GM23248 (cell line): ENCODE data around the gene NYAP2. TPM values are rescaled to one million over a fixed set of nuclear protein-coding genes. Genes with fewer than 3 reads are reported as not detected.

Source experiments
- DNase-seq: peaks from one replicate; pipeline ENCODE4 v3.0.0-alpha.2; 2015
- H2AFZ ChIP-seq: fragments of 200-600 bp; sonication (generic); 2 replicates; pipeline ENCODE4 v1.6.1; 2016; ENCODE audit warnings: antibody characterized with exemption
- H3F3A ChIP-seq: fragments of 200-600 bp; sonication (generic); 2 replicates; pipeline ENCODE4 v1.6.1; 2016; ENCODE audit warnings: mild to moderate bottlenecking, antibody characterized with exemption, mixed run types; ENCODE audit not compliant: insufficient read depth
- H3K27ac ChIP-seq: fragments of 200-600 bp; sonication (generic); 2 replicates; pipeline ENCODE4 v1.5.1; 2016; ENCODE audit warnings: mild to moderate bottlenecking
- H3K27me3 ChIP-seq: fragments of 200-600 bp; sonication (generic); replicated peaks from 2 replicates; pipeline ENCODE4 v1.6.1; 2016; ENCODE audit warnings: mild to moderate bottlenecking; ENCODE audit not compliant: insufficient read depth
- H3K36me3 ChIP-seq: fragments of 200-600 bp; sonication (generic); 2 replicates; pipeline ENCODE4 v1.6.1; 2016; ENCODE audit warnings: low read depth, mild to moderate bottlenecking
- H3K4me1 ChIP-seq: fragments of 200-600 bp; sonication (generic); 2 replicates; pipeline ENCODE4 v1.6.1; 2016; ENCODE audit warnings: mild to moderate bottlenecking; ENCODE audit not compliant: insufficient read depth
- H3K4me2 ChIP-seq: fragments of 200-600 bp; sonication (generic); one replicate; pipeline ENCODE4 v1.6.1; 2016; ENCODE audit warnings: mild to moderate bottlenecking; ENCODE audit not compliant: unreplicated experiment
- H3K4me3 ChIP-seq: fragments of 200-600 bp; sonication (generic); 2 replicates; pipeline ENCODE4 v1.5.1; 2016; ENCODE audit warnings: mild to moderate bottlenecking
- H3K79me2 ChIP-seq: fragments of 200-600 bp; sonication (generic); 2 replicates; pipeline ENCODE4 v1.6.1; 2016; ENCODE audit warnings: mild to moderate bottlenecking; ENCODE audit not compliant: insufficient read depth
- H3K9ac ChIP-seq: fragments of 200-600 bp; sonication (generic); 2 replicates; pipeline ENCODE4 v1.6.1; 2016; ENCODE audit warnings: mild to moderate bottlenecking
- H3K9me2 ChIP-seq: fragments of 200-600 bp; sonication (generic); 2 replicates; pipeline ENCODE4 v1.6.1; 2016; ENCODE audit warnings: mixed run types, mild to moderate bottlenecking, moderate library complexity; ENCODE audit not compliant: insufficient read depth
- H3K9me3 ChIP-seq: fragments of 200-600 bp; sonication (generic); one replicate; pipeline ENCODE4 v1.6.1; 2017; ENCODE audit warnings: low read depth
- H4K20me1 ChIP-seq: fragments of 200-600 bp; sonication (generic); 2 replicates; pipeline ENCODE4 v1.6.0; 2016; ENCODE audit not compliant: insufficient read depth
- EZH2 ChIP-seq: fragments of 200-600 bp; sonication (generic); IDR thresholded peaks from 2 replicates; pipeline ENCODE4 v1.6.1; 2018; ENCODE audit warnings: antibody characterized with exemption, mild to moderate bottlenecking; ENCODE audit not compliant: insufficient read depth, poor library complexity, severe bottlenecking
- EZH2phosphoT487 ChIP-seq: fragments of 200-600 bp; sonication (generic); IDR thresholded peaks from 2 replicates; pipeline ENCODE4 v1.6.1; 2018; ENCODE audit warnings: antibody characterized with exemption, moderate library complexity, mild to moderate bottlenecking, low read depth; ENCODE audit not compliant: insufficient read depth
- WGBS, 2 experiments: methylation state at CpG; one replicate each; pipeline ENCODE4 v1.1.6; 2015 to 2017; ENCODE audit warnings: low lambda C conversion rate in 2 of 2, low coverage in 1 of 2; ENCODE audit errors: missing lambda C conversion rate in 2 of 2; 5-methylcytosine and 5-hydroxymethylcytosine counted together
- in situ Hi-C: fragments of 300-500 bp; cut with MboI; formaldehyde crosslinking; loops from 2 replicates; pipeline ENCODE4 v1.15.0; 2020
- polyA plus RNA-seq: library from polyadenylated mRNA; unstranded; fragments of >200 nt; fragmentation: Nextera tagmentation; extraction: Ambion mirVana; gene quantifications from 2 replicates; pipeline ENCODE4 v1.2.1, GENCODE V29; 2016
- total RNA-seq: library from RNA; depleted of rRNA; stranded (reverse); fragments of >200 nt; shearing (Covaris generic); gene quantifications from 2 replicates; pipeline ENCODE4 v1.2.3, GENCODE V29; 2014

The NYAP2 gene
- total and polyA plus RNA-seq, 2 experiments from 2014 or later: not detected

GRCh38 chr2:225479386-225479785 is 79.9 kb downstream of the NYAP2 start:
- DNase-seq: no peak
- 2 to 5% methylated on average over 2 of the region's 2 CpGs for WGBS, 2 experiments
- in situ Hi-C loops: no loop called here

GRCh38 chr2:225484751-225485150 is 85.2 kb downstream of the NYAP2 start:
- Histone ChIP-seq H2AFZ (no peak overlapping the region), H3K27me3 (no peaks in the 10 kb centered on the region), H3F3A (no peaks in the 10 kb centered on the region), H3K27ac (no peak overlapping the region), H3K9me2 (no peaks in the 10 kb centered on the region), H3K9ac (no peak overlapping the region), H4K20me1 (no peaks in the 10 kb centered on the region), H3K79me2 (no peaks in the 10 kb centered on the region), H3K36me3 (no peaks in the 10 kb centered on the region), H3K9me3 (no peaks in the 10 kb centered on the region), H3K4me1 (no peaks in the 10 kb centered on the region), H3K4me3 (no peak overlapping the region), H3K4me2 (no peak overlapping the region)
- WGBS, 2 experiments: 17 to 21% methylated on average over 3 of the region's 3 CpGs
- TF ChIP-seq EZH2phosphoT487 (no peak), EZH2 (no peak)
- no peak for DNase-seq
- in situ Hi-C loops: no loop called here

More at GRCh38 chr2:225479386-225479785, 79.9 kb downstream of the NYAP2 start:
- Histone ChIP-seq H4K20me1 (no peaks in the 10 kb centered on the region), H3K9me3 (no peaks in the 10 kb centered on the region), H3K79me2 (no peaks in the 10 kb centered on the region), H3K4me2 (no peak overlapping the region), H3K4me1 (no peaks in the 10 kb centered on the region), H3K27ac (no peak overlapping the region), H2AFZ (no peak overlapping the region), H3K9ac (no peak overlapping the region), H3K27me3 (no peaks in the 10 kb centered on the region), H3F3A (no peaks in the 10 kb centered on the region), H3K9me2 (no peaks in the 10 kb centered on the region), H3K4me3 (no peak overlapping the region), H3K36me3 (no peaks in the 10 kb centered on the region)
- TF ChIP-seq EZH2 (no peak), EZH2phosphoT487 (no peak)

DNA sequence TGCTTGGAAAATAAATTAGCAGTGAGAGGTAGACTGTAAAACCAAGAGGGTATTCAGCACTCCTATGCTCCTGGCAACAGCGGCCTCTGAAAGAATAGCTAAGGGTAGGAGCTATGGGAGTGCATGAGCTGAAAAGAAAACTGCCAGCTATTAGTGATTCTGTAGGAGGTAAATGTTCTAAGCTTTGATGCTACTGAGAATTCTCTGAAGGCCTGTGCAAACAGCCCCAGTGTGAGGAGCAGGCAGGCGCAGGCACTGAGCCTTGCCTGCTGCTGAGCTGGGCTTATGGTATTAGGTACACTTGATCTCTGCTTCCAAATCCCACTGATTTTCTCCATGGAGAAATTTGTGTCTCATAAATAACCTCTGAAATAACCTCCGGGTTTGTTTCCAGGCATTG is 86.7 kb downstream of the NYAP2 start:
- H4K20me1 ChIP-seq: no peaks in the 10 kb centered on the region
- no peaks in the 10 kb centered on the region for H3K79me2 ChIP-seq
- no peak overlapping the region for H3K27ac ChIP-seq
- no peak overlapping the region for H3K9ac ChIP-seq
- H3K36me3 ChIP-seq: no peaks in the 10 kb centered on the region
- H3K4me2 ChIP-seq: no peak overlapping the region
- no peaks in the 10 kb centered on the region for H3K27me3 ChIP-seq
- TF ChIP-seq EZH2phosphoT487 (no peak), EZH2 (no peak)
- no peaks in the 10 kb centered on the region for H3K9me2 ChIP-seq
- H3K9me3 ChIP-seq: no peaks in the 10 kb centered on the region
- no peak overlapping the region for H3K4me3 ChIP-seq
- no peaks in the 10 kb centered on the region for H3K4me1 ChIP-seq
- in situ Hi-C loops: no loop called here
- H2AFZ ChIP-seq: no peak overlapping the region
- H3F3A ChIP-seq: no peaks in the 10 kb centered on the region
- DNase-seq: no peak
- 50 to 58% methylated on average over 3 of the region's 3 CpGs for WGBS, 2 experiments

DNA sequence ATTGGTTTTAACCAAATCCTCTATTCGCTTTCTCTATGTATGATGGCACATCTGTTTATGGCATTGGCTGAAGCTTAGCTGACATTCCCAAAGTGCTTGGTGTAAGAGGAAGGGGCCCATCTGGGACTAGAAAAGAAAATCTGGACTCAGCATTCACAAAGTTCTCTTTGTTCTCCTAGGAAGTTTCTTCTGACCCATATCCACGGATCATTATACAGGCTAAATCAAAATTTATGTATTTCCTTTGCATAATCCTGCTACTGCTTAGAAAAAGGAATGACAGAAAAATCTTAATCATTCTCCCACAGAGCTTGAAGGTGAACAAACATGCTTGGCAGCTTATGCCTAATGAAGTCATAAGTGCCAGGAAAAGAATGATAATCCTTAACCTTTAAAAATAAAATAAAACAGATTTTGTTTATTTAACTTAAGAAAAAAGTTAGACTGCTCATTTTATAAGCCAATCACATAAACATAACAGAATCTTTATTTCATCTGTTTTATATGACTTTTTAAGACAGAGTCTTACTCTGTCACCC is 88.4 kb downstream of the NYAP2 start:
- Histone ChIP-seq H3F3A (no peaks in the 10 kb centered on the region), H4K20me1 (no peaks in the 10 kb centered on the region), H3K27ac (no peak overlapping the region), H3K79me2 (no peaks in the 10 kb centered on the region), H3K9ac (no peak overlapping the region), H3K36me3 (no peaks in the 10 kb centered on the region), H3K9me3 (no peaks in the 10 kb centered on the region), H3K27me3 (no peaks in the 10 kb centered on the region), H3K4me2 (no peak overlapping the region), H3K9me2 (no peaks in the 10 kb centered on the region), H2AFZ (no peak overlapping the region), H3K4me1 (no peaks in the 10 kb centered on the region), H3K4me3 (no peak overlapping the region)
- TF ChIP-seq EZH2phosphoT487: no peak
- TF ChIP-seq EZH2: no peak
- WGBS, 2 experiments: 12 to 19% methylated on average over 2 of the region's 2 CpGs
- no peak for DNase-seq
- in situ Hi-C loops: no loop called here

DNA sequence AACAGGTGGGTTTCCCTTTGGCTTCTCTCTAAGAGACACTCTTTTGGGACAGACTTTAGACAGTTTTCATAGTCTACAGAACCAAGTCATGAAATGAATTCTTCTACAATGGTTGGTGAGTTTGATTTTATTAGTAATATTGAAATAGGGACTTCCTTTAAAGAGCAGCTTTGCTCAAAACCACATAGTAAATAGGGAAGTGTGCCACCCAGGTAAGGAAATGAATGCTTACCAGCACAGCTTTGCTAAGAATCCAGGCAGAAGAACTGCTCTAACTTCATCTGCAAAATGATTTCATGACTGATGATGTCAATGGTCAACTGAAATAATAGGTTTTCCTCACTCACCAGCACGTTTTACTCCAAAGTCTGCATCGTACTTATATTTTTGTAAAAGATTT is 89.2 kb downstream of the NYAP2 start:
- no peak overlapping the region for H3K9ac ChIP-seq
- H3K9me3 ChIP-seq: no peaks in the 10 kb centered on the region
- no peaks in the 10 kb centered on the region for H3F3A ChIP-seq
- no peaks in the 10 kb centered on the region for H3K27me3 ChIP-seq
- H2AFZ ChIP-seq: no peak overlapping the region
- in situ Hi-C loops: no loop called here
- no peaks in the 10 kb centered on the region for H3K9me2 ChIP-seq
- H3K79me2 ChIP-seq: no peaks in the 10 kb centered on the region
- H3K4me2 ChIP-seq: no peak overlapping the region
- no peaks in the 10 kb centered on the region for H3K4me1 ChIP-seq
- no peak overlapping the region for H3K27ac ChIP-seq
- WGBS, 2 experiments: 54 to 61% methylated on average over 2 of the region's 2 CpGs
- TF ChIP-seq EZH2phosphoT487: no peak
- TF ChIP-seq EZH2: no peak
- H3K36me3 ChIP-seq: no peaks in the 10 kb centered on the region
- H4K20me1 ChIP-seq: no peaks in the 10 kb centered on the region
- no peak for DNase-seq
- no peak overlapping the region for H3K4me3 ChIP-seq
